ENCODE results near the gene PCID2. TPM values are rescaled to one million over a fixed set of nuclear protein-coding genes. Genes with fewer than 3 reads are reported as not detected.
A peak's percentile ranks its signal among the peaks of the same experiment; 100 is the strongest.

The PCID2 gene
- total RNA-seq, 2 donors from 2014 or later = 46.8 to 55.4 TPM

DNA sequence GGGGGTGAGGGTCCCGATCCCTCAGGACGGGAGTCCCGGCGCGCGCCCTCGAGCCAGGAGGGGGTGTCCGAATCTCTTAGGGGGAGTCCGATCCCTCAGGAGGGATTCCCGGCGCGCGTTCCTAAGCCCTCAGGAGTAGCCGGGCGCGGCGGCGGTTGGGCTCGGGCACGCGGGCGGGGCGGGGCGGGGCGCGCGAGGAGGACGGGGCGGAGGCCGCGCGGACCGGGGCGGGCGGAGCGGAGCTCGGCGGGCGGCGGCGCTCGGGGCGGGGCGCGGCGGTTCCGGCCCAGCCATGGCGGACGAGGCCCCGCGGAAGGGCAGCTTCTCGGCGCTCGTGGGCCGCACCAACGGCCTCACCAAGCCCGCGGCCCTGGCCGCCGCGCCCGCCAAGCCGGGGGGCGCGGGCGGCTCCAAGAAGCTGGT lies 878 bp upstream of the PCID2 start, which contains the start of gene CUL4A:
Gene CUL4A, plus strand, starts transcription at position 278 of the 423 bp plus-strand sequence. Its CDS starts 15 bp downstream, at position 293.
- Histone ChIP-seq H3K27me3 (replicated peaks; ENCODE audit: insufficient read depth) (no peaks in the 10 kb centered on the region), H3K4me1 (ENCODE audit: control insufficient read depth in 1 of 2, low read depth in 2 of 2) (peaks cover 18 to 61% of the 10 kb centered on the region in 2 donors), H3K36me3 (no peaks in the 10 kb centered on the region), H3K4me3 (peak within 1 kb of the TSS; percentile 82), H3K9me3 (no peaks in the 10 kb centered on the region), H3K27ac (peak within 1 kb of the TSS; percentile 97 to 98)
- DNase-seq (ENCODE audit: low spot score) (no peak), ATAC-seq (ENCODE audit: insufficient number of reproducible peaks, low FRiP score, low read depth) (peak; percentile 67)
- TF ChIP-seq, protein P1, sequence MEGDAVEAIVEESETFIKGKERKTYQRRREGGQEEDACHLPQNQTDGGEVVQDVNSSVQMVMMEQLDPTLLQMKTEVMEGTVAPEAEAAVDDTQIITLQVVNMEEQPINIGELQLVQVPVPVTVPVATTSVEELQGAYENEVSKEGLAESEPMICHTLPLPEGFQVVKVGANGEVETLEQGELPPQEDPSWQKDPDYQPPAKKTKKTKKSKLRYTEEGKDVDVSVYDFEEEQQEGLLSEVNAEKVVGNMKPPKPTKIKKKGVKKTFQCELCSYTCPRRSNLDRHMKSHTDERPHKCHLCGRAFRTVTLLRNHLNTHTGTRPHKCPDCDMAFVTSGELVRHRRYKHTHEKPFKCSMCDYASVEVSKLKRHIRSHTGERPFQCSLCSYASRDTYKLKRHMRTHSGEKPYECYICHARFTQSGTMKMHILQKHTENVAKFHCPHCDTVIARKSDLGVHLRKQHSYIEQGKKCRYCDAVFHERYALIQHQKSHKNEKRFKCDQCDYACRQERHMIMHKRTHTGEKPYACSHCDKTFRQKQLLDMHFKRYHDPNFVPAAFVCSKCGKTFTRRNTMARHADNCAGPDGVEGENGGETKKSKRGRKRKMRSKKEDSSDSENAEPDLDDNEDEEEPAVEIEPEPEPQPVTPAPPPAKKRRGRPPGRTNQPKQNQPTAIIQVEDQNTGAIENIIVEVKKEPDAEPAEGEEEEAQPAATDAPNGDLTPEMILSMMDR (IDR thresholded peaks at IDR 0.05) = no peak

DNA sequence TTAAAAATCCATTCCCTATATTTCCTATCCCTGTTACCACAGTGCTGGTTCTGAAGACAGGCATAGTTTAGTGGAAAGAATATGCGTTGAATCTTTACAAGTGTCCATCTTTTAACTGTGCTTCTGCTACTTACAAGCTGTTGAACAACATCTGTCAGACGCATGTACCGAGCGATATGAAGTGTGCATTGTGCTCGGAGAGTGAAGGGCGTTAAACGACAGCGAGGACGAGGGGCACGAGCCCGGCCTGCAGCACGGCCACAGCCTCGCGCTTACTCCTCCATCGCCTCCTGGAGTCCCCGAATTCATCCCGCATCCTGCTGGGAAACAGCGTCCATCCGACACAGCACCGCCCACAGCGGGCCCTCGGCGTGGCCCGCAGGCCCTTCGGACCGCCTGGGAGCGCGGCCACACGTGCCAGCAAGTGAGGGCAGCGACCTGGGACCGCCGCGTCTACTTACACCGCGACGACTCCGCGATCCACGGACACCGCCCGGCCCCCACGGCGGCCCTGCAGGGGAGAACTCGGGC lies 514 bp downstream of the PCID2 start:
- Histone ChIP-seq H3K27me3 (replicated peaks; ENCODE audit: insufficient read depth) (no peaks in the 10 kb centered on the region), H3K36me3 (no peaks in the 10 kb centered on the region), H3K9me3 (no peaks in the 10 kb centered on the region), H3K27ac (peak overlapping the region; percentile 97 to 98), H3K4me3 (peak overlapping the region; percentile 82), H3K4me1 (ENCODE audit: control insufficient read depth in 1 of 2, low read depth in 2 of 2) (peaks cover 23 to 67% of the 10 kb centered on the region in 2 donors)
- ATAC-seq (ENCODE audit: insufficient number of reproducible peaks, low FRiP score, low read depth) (peak; percentile 9), DNase-seq (ENCODE audit: low spot score) (no peak)
- TF ChIP-seq, protein P1 (IDR thresholded peaks at IDR 0.05) = no peak

DNA sequence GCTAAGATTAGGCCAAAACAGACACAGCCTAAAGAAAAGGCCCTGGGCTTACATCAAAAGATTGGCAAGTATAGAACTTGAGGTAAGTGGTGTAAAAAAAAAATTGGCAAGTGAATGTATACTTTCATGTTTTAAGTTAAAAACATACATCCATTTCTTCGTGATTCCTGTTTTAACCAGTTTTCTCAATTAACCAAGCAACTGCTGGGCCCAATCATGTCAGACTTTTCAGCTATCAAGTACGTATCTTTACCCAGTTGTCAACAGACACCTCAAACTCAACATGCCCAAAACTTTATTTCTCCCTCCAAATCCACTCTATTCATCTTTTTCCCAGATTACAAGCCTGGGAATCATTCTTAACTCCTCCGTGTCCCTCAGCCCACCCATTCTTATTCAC lies 1.0 kb downstream of the PCID2 start:
- Histone ChIP-seq H3K36me3 (no peaks in the 10 kb centered on the region), H3K27ac (peak overlapping the region; percentile 97 to 98), H3K27me3 (replicated peaks; ENCODE audit: insufficient read depth) (no peaks in the 10 kb centered on the region), H3K9me3 (no peaks in the 10 kb centered on the region), H3K4me3 (peak overlapping the region; percentile 82), H3K4me1 (ENCODE audit: control insufficient read depth in 1 of 2, low read depth in 2 of 2) (peaks cover 23 to 69% of the 10 kb centered on the region in 2 donors)
- DNase-seq (ENCODE audit: low spot score) (no peak), ATAC-seq (ENCODE audit: insufficient number of reproducible peaks, low FRiP score, low read depth) (no peak)
- TF ChIP-seq, protein P1 (IDR thresholded peaks at IDR 0.05) = no peak

DNA sequence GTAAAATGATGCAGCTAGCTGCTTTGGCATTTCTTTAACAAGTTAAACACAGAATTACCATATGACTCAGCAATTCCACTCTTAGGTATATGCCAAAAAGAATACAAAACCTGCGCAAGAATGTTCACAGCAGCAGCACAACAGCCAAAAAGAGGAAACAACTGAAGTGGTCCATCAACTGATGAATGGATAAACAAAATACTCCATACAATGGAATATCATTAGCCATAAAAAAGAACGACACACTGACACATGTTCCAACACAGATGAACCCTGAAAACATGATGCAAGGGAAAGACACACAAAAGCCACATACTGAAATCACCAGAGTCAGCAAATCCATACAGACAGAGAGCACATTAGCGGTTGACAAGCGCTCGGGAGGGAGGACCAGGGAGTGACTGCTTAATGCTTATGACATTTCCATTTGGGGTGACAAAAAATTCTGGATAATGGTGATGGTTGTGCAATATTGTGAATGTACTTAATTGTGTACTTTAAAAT lies 3.0 kb downstream of the PCID2 start:
- no peaks in the 10 kb centered on the region for H3K9me3 ChIP-seq
- H3K4me3 ChIP-seq = no peak overlapping the region
- TF ChIP-seq, protein P1 (IDR thresholded peaks at IDR 0.05) = no peak
- DNase-seq (ENCODE audit: low spot score) = no peak
- H3K27me3 ChIP-seq (replicated peaks; ENCODE audit: insufficient read depth) = no peaks in the 10 kb centered on the region
- peaks cover 13 to 54% of the 10 kb centered on the region in 2 donors for H3K4me1 ChIP-seq (ENCODE audit: control insufficient read depth in 1 of 2, low read depth in 2 of 2)
- H3K36me3 ChIP-seq = no peaks in the 10 kb centered on the region
- H3K27ac ChIP-seq = no peak overlapping the region
- ATAC-seq (ENCODE audit: insufficient number of reproducible peaks, low FRiP score, low read depth) = no peak

DNA sequence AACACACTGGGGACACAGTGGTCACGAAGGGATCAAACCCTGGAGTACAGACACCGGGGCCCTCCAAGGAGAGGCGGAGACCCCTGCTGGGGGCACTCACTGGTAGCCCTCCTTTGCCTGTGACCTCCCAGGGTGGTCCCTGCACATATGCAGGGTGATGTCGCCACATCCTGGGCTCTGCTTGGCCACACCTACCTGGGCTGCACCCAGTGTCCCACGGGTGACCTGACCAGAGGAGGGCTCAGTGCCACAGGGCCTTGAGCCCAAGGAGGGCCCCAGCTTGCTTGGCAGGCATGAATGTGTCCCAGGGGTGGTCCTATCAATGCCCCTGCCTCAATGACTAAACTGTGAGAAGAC lies 4.1 kb downstream of the PCID2 start:
- ATAC-seq (ENCODE audit: insufficient number of reproducible peaks, low FRiP score, low read depth) (no peak), DNase-seq (ENCODE audit: low spot score) (no peak)
- Histone ChIP-seq H3K4me1 (ENCODE audit: control insufficient read depth in 1 of 2, low read depth in 2 of 2) (peaks cover 12 to 51% of the 10 kb centered on the region in 2 donors), H3K27me3 (replicated peaks; ENCODE audit: insufficient read depth) (no peaks in the 10 kb centered on the region), H3K4me3 (no peak overlapping the region), H3K27ac (no peak overlapping the region), H3K36me3 (peaks cover 10% of the 10 kb centered on the region), H3K9me3 (no peaks in the 10 kb centered on the region)
- TF ChIP-seq, protein P1 (IDR thresholded peaks at IDR 0.05) = no peak
